SK-N-SH (cell line): ENCODE data around the gene CLEC16A. TPM values are rescaled to one million over a fixed set of nuclear protein-coding genes. Genes with fewer than 3 reads are reported as not detected.

Experiments
- CTCF ChIA-PET: fragments of 300-600, 350-600 bp; formaldehyde crosslinking; extraction: SDS; loops from one replicate; lab custom pipeline; 2021; lab: Yijun Ruan, JAX
- POLR2A ChIA-PET: fragments of 350-600 bp; sonication (Branson Sonifier 250); formaldehyde crosslinking; extraction: SDS; loops from one replicate; lab custom pipeline; 2020; ENCODE audit warnings: antibody characterized with exemption, inconsistent platforms; lab: Yijun Ruan, JAX
- DNase-seq: peaks from one replicate; pipeline ENCODE4 v3.0.0; 2012
- H2AFZ ChIP-seq: fragments of 200-600 bp; sonication (generic); 2 replicates; pipeline ENCODE4 v1.8.1; 2016; ENCODE audit warnings: antibody characterized with exemption, mild to moderate bottlenecking, low read depth
- H3F3A ChIP-seq: fragments of 200-600 bp; sonication (generic); replicated peaks from 2 replicates; pipeline ENCODE3; 2016; ENCODE audit warnings: antibody characterized with exemption, mild to moderate bottlenecking; ENCODE audit not compliant: insufficient read depth
- H3K27ac ChIP-seq, 2 experiments: fragments of 200-500 bp in 1 of 2; fragments of 200-600 bp in 1 of 2; sonication (Bioruptor generic) in 1 of 2; sonication (generic), shearing (Covaris generic) in 1 of 2; 2 replicates each; pipeline versions ENCODE4 v1.5.1 to v1.6.1; 2014 to 2016; ENCODE audit warnings: low read depth in 2 of 2, inconsistent platforms in 1 of 2, low read length in 1 of 2, mild to moderate bottlenecking in 1 of 2, mixed read lengths in 1 of 2
- H3K27me3 ChIP-seq: fragments of 200-600 bp; sonication (generic), shearing (Covaris generic); 2 replicates; pipeline ENCODE4 v1.6.1; 2016; ENCODE audit warnings: mixed run types; ENCODE audit not compliant: insufficient read depth
- H3K36me3 ChIP-seq, 2 experiments: fragments of 200-500 bp in 1 of 2; fragments of 200-600 bp in 1 of 2; sonication (Bioruptor generic) in 1 of 2; sonication (generic) in 1 of 2; replicated peaks in 1 of 2; 2 replicates each; pipeline versions ENCODE3 to v1.5.1; 2014 to 2016; ENCODE audit warnings: low read length in 1 of 2, mild to moderate bottlenecking in 1 of 2; ENCODE audit not compliant: insufficient read depth in 2 of 2, control insufficient read depth in 1 of 2
- H3K4me1 ChIP-seq, 2 experiments: fragments of 200-500 bp in 1 of 2; fragments of 200-600 bp in 1 of 2; sonication (Bioruptor generic) in 1 of 2; sonication (generic), shearing (Covaris generic) in 1 of 2; 2 replicates each; pipeline versions ENCODE4 v1.5.1 to v1.6.1; 2014 to 2016; ENCODE audit warnings: low read depth in 1 of 2, low read length in 1 of 2, mixed run types in 1 of 2; ENCODE audit not compliant: insufficient read depth in 2 of 2, control insufficient read depth in 1 of 2
- H3K4me2 ChIP-seq: fragments of 200-600 bp; sonication (generic), shearing (Covaris generic); 2 replicates; pipeline ENCODE4 v1.6.1; 2017; ENCODE audit warnings: mixed run types
- H3K4me3 ChIP-seq, 2 experiments: fragments of 200-500 bp in 1 of 2; fragments of 200-600 bp in 1 of 2; sonication (Bioruptor generic) in 1 of 2; sonication (generic), shearing (Covaris generic) in 1 of 2; 2 replicates each; pipeline versions ENCODE4 v1.5.1 to v1.8.1; 2014 to 2016; ENCODE audit warnings: low read depth in 2 of 2, inconsistent platforms in 1 of 2, low read length in 1 of 2, mild to moderate bottlenecking in 1 of 2, mixed read lengths in 1 of 2, moderate library complexity in 1 of 2
- H3K79me2 ChIP-seq: fragments of 200-600 bp; sonication (generic); 2 replicates; pipeline ENCODE4 v1.8.1; 2017; ENCODE audit warnings: mild to moderate bottlenecking; ENCODE audit not compliant: insufficient read depth
- H3K9ac ChIP-seq: fragments of 200-600 bp; sonication (generic); 2 replicates; pipeline ENCODE4 v1.6.1; 2017; ENCODE audit warnings: mixed run types
- H3K9me2 ChIP-seq: fragments of 200-600 bp; sonication (generic); 2 replicates; pipeline ENCODE4 v1.6.1; 2017; ENCODE audit warnings: mixed run types
- H3K9me3 ChIP-seq: fragments of 200-600 bp; sonication (generic); 2 replicates; pipeline ENCODE4 v1.6.1; 2017; ENCODE audit warnings: mixed run types, mild to moderate bottlenecking, moderate library complexity
- H4K20me1 ChIP-seq: fragments of 200-600 bp; sonication (generic); 2 replicates; pipeline ENCODE4 v1.6.1; 2017; ENCODE audit warnings: mild to moderate bottlenecking, mixed run types; ENCODE audit not compliant: insufficient read depth
- CHD2 ChIP-seq: fragments of 150-350 bp; IDR thresholded peaks from 2 replicates; pipeline ENCODE4 v1.6.1; 2018; ENCODE audit warnings: low read length; ENCODE audit not compliant: partially characterized antibody
- ELF1 ChIP-seq: IDR thresholded peaks from 2 replicates; pipeline ENCODE4 v1.4.0; 2012
- EP300 ChIP-seq, 2 experiments: IDR thresholded peaks; 2 replicates each; pipeline versions ENCODE4 v1.4.0 to v1.6.1; 2012; ENCODE audit warnings: borderline replicate concordance in 1 of 2, low read depth in 1 of 2, low read length in 1 of 2
- EZH2phosphoT487 ChIP-seq: fragments of 200-600 bp; sonication (generic); IDR thresholded peaks from 2 replicates; pipeline ENCODE4 v1.6.1; 2017; ENCODE audit warnings: low read depth, mixed run types, mild to moderate bottlenecking, antibody characterized with exemption, moderate library complexity, borderline replicate concordance
- FOSL2 ChIP-seq: IDR thresholded peaks from 2 replicates; pipeline ENCODE4 v1.4.0; 2012; ENCODE audit warnings: low read depth, mild to moderate bottlenecking, moderate library complexity, borderline replicate concordance
- FOXJ3 ChIP-seq: sonication (generic); formaldehyde crosslinking; IDR thresholded peaks from 2 replicates; pipeline ENCODE4 v1.5.1; 2020; ENCODE audit warnings: mild to moderate bottlenecking, missing genetic modification reagents
- JUND ChIP-seq: IDR thresholded peaks from 2 replicates; pipeline ENCODE4 v1.4.0; 2012
- MEF2A ChIP-seq: IDR thresholded peaks from 2 replicates; pipeline ENCODE4 v1.4.0; 2012; ENCODE audit warnings: low read depth, borderline replicate concordance
- NFIC ChIP-seq: IDR thresholded peaks from 2 replicates; pipeline ENCODE4 v1.4.0; 2012; ENCODE audit warnings: borderline replicate concordance
- RAD21 ChIP-seq: IDR thresholded peaks from 2 replicates; pipeline ENCODE4 v1.6.1; 2012; ENCODE audit warnings: mild to moderate bottlenecking, low read length
- RXRA ChIP-seq: IDR thresholded peaks from 2 replicates; pipeline ENCODE4 v1.4.0; 2012; ENCODE audit warnings: low read depth, mild to moderate bottlenecking, borderline replicate concordance
- SIN3A ChIP-seq: IDR thresholded peaks from 2 replicates; pipeline ENCODE4 v1.6.1; 2012; ENCODE audit warnings: low read depth, mild to moderate bottlenecking, low read length, moderate library complexity, borderline replicate concordance
- SMC3 ChIP-seq: IDR thresholded peaks from 2 replicates; pipeline ENCODE4 v1.6.1; 2012; ENCODE audit warnings: low read depth, low read length, improper control_type of control experiment
- WGBS: methylation state at CpG from one replicate; pipeline ENCODE4 v1.1.6; 2017; ENCODE audit warnings: low lambda C conversion rate; 5-methylcytosine and 5-hydroxymethylcytosine counted together
- polyA plus RNA-seq, 3 experiments: library from polyadenylated mRNA; depleted of rRNA; stranded (reverse); fragments of >200 nt; gene quantifications; 2 replicates each; pipeline ENCODE4 v1.2.3, GENCODE V29; 2012
- TF ChIP-seq, protein P1 (sequence below): IDR thresholded peaks from 2 replicates; pipeline ENCODE4 v1.4.0; 2012; ENCODE audit warnings: low read depth, borderline replicate concordance
- TF ChIP-seq, protein P2 (sequence below): IDR thresholded peaks from 2 replicates; pipeline ENCODE4 v1.4.0; 2012; ENCODE audit warnings: low read depth, borderline replicate concordance
- TF ChIP-seq, protein P3 (sequence below): fragments of 150-350 bp; IDR thresholded peaks from 2 replicates; pipeline ENCODE4 v1.6.1; 2017; ENCODE audit warnings: antibody characterized with exemption, low read length, low read depth, borderline replicate concordance
- TF ChIP-seq, protein P4 (sequence below): fragments of 150-350 bp; IDR thresholded peaks from 2 replicates; pipeline ENCODE4 v1.6.1; 2016; ENCODE audit warnings: mild to moderate bottlenecking, low read depth, low read length
- TF ChIP-seq, protein P5 (sequence below): IDR thresholded peaks from 2 replicates; pipeline ENCODE4 v1.4.0; 2012; ENCODE audit warnings: low read depth

Gene CLEC16A
- polyA plus RNA-seq, 1 of the 3 experiments (the other 2 are of a cell fraction), result 13.7 TPM

DNA sequence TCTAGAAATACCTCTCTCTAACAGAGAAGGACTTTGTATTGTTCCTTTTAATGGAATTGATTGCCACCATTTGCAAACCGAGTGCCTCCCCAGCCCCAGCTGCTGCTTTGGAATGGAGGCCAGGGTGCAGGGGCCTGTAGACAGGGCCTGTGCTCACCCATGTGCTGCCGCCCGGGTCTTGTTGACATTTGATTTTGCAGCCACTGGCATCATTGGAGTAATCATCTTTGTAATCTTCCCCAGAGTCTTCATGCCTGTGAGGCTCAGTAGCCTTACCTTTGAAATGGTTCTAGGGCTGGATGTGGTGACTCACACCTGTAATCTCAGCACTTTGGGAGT is 119.8 kb downstream of the CLEC16A start:
- H3K79me2 ChIP-seq, result no peaks in the 10 kb centered on the region
- H3K4me2 ChIP-seq, result no peak overlapping the region
- H3K9me2 ChIP-seq, result no peaks in the 10 kb centered on the region
- no peaks in the 10 kb centered on the region for H3K9me3 ChIP-seq
- no peaks in the 10 kb centered on the region for H3K27me3 ChIP-seq
- ChIA-PET CTCF (interaction anchor here (1.0 kb wide), 1 partner anchor 19 kb away, joined by 3 read pairs; no protein-coding TSS in a partner anchor), POLR2A (no interaction called here)
- peaks cover 0 to 5% of the 10 kb centered on the region in 2 experiments; a peak in 1 of 4 replicates for H3K4me1 ChIP-seq
- 79% methylated on average over 3 of the region's 3 CpGs for WGBS
- no peaks in the 10 kb centered on the region for H3F3A ChIP-seq
- TF ChIP-seq, protein P1, sequence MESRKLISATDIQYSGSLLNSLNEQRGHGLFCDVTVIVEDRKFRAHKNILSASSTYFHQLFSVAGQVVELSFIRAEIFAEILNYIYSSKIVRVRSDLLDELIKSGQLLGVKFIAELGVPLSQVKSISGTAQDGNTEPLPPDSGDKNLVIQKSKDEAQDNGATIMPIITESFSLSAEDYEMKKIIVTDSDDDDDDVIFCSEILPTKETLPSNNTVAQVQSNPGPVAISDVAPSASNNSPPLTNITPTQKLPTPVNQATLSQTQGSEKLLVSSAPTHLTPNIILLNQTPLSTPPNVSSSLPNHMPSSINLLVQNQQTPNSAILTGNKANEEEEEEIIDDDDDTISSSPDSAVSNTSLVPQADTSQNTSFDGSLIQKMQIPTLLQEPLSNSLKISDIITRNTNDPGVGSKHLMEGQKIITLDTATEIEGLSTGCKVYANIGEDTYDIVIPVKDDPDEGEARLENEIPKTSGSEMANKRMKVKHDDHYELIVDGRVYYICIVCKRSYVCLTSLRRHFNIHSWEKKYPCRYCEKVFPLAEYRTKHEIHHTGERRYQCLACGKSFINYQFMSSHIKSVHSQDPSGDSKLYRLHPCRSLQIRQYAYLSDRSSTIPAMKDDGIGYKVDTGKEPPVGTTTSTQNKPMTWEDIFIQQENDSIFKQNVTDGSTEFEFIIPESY, result no peak
- TF ChIP-seq NFIC (no peak), ELF1 (no peak), SMC3 (no peak), EP300 (IDR thresholded peaks at IDR 0.05; ENCODE audit: borderline replicate concordance in 1 of 2, low read depth in 1 of 2, low read length in 1 of 2) (no peak), MEF2A (no peak), RXRA (no peak), RAD21 (no peak), FOXJ3 (CRISPR knock-in tag) (no peak), SIN3A (no peak)
- TF ChIP-seq, protein P2, sequence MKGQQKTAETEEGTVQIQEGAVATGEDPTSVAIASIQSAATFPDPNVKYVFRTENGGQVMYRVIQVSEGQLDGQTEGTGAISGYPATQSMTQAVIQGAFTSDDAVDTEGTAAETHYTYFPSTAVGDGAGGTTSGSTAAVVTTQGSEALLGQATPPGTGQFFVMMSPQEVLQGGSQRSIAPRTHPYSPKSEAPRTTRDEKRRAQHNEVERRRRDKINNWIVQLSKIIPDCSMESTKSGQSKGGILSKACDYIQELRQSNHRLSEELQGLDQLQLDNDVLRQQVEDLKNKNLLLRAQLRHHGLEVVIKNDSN, result no peak
- TF ChIP-seq, protein P3, sequence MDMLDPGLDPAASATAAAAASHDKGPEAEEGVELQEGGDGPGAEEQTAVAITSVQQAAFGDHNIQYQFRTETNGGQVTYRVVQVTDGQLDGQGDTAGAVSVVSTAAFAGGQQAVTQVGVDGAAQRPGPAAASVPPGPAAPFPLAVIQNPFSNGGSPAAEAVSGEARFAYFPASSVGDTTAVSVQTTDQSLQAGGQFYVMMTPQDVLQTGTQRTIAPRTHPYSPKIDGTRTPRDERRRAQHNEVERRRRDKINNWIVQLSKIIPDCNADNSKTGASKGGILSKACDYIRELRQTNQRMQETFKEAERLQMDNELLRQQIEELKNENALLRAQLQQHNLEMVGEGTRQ, result no peak
- H3K9ac ChIP-seq, result no peak overlapping the region
- H3K4me3 ChIP-seq, result no peak overlapping the region
- H2AFZ ChIP-seq, result no peak overlapping the region
- no peaks in the 10 kb centered on the region for H4K20me1 ChIP-seq
- H3K27ac ChIP-seq, result no peak overlapping the region
- H3K36me3 ChIP-seq, result peaks cover 16 to 34% of the 10 kb centered on the region in 2 experiments
- no peak for DNase-seq

DNA sequence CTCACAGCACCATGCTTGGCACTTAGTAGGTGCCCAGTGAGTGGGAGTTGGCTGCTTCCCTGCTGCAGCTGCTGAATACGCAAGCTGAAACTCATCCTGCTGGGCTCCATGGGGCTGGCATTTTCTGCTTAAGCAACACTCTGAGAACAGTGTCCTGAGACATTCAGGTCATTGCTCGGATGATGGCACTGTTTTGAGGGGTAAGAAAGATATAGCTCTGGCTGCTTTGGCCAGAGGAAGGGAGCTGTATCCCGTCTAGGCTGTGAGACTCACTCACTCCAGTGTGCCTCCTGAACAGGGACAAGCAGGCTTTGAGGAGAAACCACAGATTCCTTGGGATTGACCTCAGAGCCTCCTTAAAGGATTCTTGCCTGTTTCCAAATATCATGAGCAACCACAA is 120.5 kb downstream of the CLEC16A start:
- 94% methylated on average over 2 of the region's 3 CpGs for WGBS
- Histone ChIP-seq H3K4me1 (peaks cover 0 to 5% of the 10 kb centered on the region in 2 experiments; a peak in 1 of 4 replicates), H3K27ac (no peak overlapping the region), H4K20me1 (no peaks in the 10 kb centered on the region), H3K36me3 (peaks cover 16 to 31% of the 10 kb centered on the region in 2 experiments), H3K9me2 (no peaks in the 10 kb centered on the region), H3K4me2 (no peak overlapping the region), H3K79me2 (no peaks in the 10 kb centered on the region), H3F3A (no peaks in the 10 kb centered on the region), H3K4me3 (no peak overlapping the region), H3K9me3 (no peaks in the 10 kb centered on the region), H3K27me3 (no peaks in the 10 kb centered on the region), H3K9ac (no peak overlapping the region), H2AFZ (no peak overlapping the region)
- DNase-seq, result no peak
- POLR2A ChIA-PET, result interaction anchor here (0.6 kb wide), 1 partner anchor 321 kb away, joined by 4 read pairs; no protein-coding TSS in a partner anchor
- CTCF ChIA-PET, result interaction anchor here (1.0 kb wide), 2 partner anchors 19 to 192 kb away, joined by 3 read pairs; no protein-coding TSS in a partner anchor
- TF ChIP-seq, protein P3, result no peak
- TF ChIP-seq, protein P2, result no peak
- TF ChIP-seq, protein P4, sequence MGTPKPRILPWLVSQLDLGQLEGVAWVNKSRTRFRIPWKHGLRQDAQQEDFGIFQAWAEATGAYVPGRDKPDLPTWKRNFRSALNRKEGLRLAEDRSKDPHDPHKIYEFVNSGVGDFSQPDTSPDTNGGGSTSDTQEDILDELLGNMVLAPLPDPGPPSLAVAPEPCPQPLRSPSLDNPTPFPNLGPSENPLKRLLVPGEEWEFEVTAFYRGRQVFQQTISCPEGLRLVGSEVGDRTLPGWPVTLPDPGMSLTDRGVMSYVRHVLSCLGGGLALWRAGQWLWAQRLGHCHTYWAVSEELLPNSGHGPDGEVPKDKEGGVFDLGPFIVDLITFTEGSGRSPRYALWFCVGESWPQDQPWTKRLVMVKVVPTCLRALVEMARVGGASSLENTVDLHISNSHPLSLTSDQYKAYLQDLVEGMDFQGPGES, result no peak
- no peak for TF ChIP-seq CHD2
- no peak for TF ChIP-seq FOSL2
- no peak for TF ChIP-seq JUND
- no peak for TF ChIP-seq EZH2phosphoT487
- TF ChIP-seq, protein P5, sequence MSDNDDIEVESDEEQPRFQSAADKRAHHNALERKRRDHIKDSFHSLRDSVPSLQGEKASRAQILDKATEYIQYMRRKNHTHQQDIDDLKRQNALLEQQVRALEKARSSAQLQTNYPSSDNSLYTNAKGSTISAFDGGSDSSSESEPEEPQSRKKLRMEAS, result no peak
